ENCODE measurements around the gene CDC14B. TPM values are rescaled to one million over a fixed set of nuclear protein-coding genes. Genes with fewer than 3 reads are reported as not detected.
"Not testable (repeated sequence)": the region's sequence is repeated elsewhere in the genome, so short reads cannot be mapped to it uniquely, and the experiment has no call there.

CDC14B gene
- total RNA-seq, 1 donor from 2014 or later: 53.2 TPM

- no peaks in the 10 kb centered on the region for H3K9me3 Mint-ChIP-seq (ENCODE audit: low read depth)
- TF ChIP-seq CTCF (IDR thresholded peaks at IDR 0.05; ENCODE audit: unreplicated experiment): no peak
- DNase-seq (ENCODE audit: low spot score, unreplicated experiment): no peak
- H3K27ac Mint-ChIP-seq: no peak overlapping the region
- no peaks in the 10 kb centered on the region for H3K27me3 Mint-ChIP-seq
- no peak overlapping the region for H3K4me3 Mint-ChIP-seq (ENCODE audit: low read depth)
- peaks cover 26% of the 10 kb centered on the region for H3K4me1 Mint-ChIP-seq (ENCODE audit: low read depth)
- no peaks in the 10 kb centered on the region for H3K36me3 Mint-ChIP-seq (ENCODE audit: insufficient read depth)
These were observed 4.2 kb downstream of the CDC14B start for GRCh38 chr9:96615411-96615810.

- not testable (repeated sequence) for H3K4me3 Mint-ChIP-seq (ENCODE audit: low read depth); H3K27me3 Mint-ChIP-seq; H3K27ac Mint-ChIP-seq; H3K9me3 Mint-ChIP-seq (ENCODE audit: low read depth); DNase-seq (ENCODE audit: low spot score, unreplicated experiment); H3K36me3 Mint-ChIP-seq (ENCODE audit: insufficient read depth)
- H3K4me1 Mint-ChIP-seq (ENCODE audit: low read depth): peaks cover 24% of the 10 kb centered on the region
These were observed 5.0 kb downstream of the CDC14B start for GRCh38 chr9:96614664-96615063.

- H3K27me3 Mint-ChIP-seq: no peaks in the 10 kb centered on the region
- no peaks in the 10 kb centered on the region for H3K9me3 Mint-ChIP-seq (ENCODE audit: low read depth)
- H3K4me3 Mint-ChIP-seq (ENCODE audit: low read depth): no peak overlapping the region
- H3K27ac Mint-ChIP-seq: peak overlapping the region; percentile 9
- no peak for TF ChIP-seq CTCF (IDR thresholded peaks at IDR 0.05; ENCODE audit: unreplicated experiment)
- H3K4me1 Mint-ChIP-seq (ENCODE audit: low read depth): peaks cover 21% of the 10 kb centered on the region
- no peaks in the 10 kb centered on the region for H3K36me3 Mint-ChIP-seq (ENCODE audit: insufficient read depth)
- DNase-seq (ENCODE audit: low spot score, unreplicated experiment): no peak
These were observed 6.6 kb downstream of the CDC14B start for GRCh38 chr9:96612966-96613589.

GRCh38 chr9:96612105-96612965 lies 7.3 kb downstream of the CDC14B start:
- Mint-ChIP-seq H3K27me3 (no peaks in the 10 kb centered on the region), H3K36me3 (ENCODE audit: insufficient read depth) (no peaks in the 10 kb centered on the region), H3K27ac (peak overlapping the region; percentile 66), H3K9me3 (ENCODE audit: low read depth) (no peaks in the 10 kb centered on the region), H3K4me3 (ENCODE audit: low read depth) (no peak overlapping the region), H3K4me1 (ENCODE audit: low read depth) (peaks cover 14% of the 10 kb centered on the region)
- no peak for TF ChIP-seq CTCF (IDR thresholded peaks at IDR 0.05; ENCODE audit: unreplicated experiment)
- no peak for DNase-seq (ENCODE audit: low spot score, unreplicated experiment)

GRCh38 chr9:96611302-96611701 lies 8.3 kb downstream of the CDC14B start:
- peaks cover 9% of the 10 kb centered on the region for H3K4me1 Mint-ChIP-seq (ENCODE audit: low read depth)
- TF ChIP-seq CTCF (IDR thresholded peaks at IDR 0.05; ENCODE audit: unreplicated experiment): no peak
- no peak overlapping the region for H3K27ac Mint-ChIP-seq
- H3K9me3 Mint-ChIP-seq (ENCODE audit: low read depth): no peaks in the 10 kb centered on the region
- H3K4me3 Mint-ChIP-seq (ENCODE audit: low read depth): no peak overlapping the region
- no peak for DNase-seq (ENCODE audit: low spot score, unreplicated experiment)
- H3K36me3 Mint-ChIP-seq (ENCODE audit: insufficient read depth): no peaks in the 10 kb centered on the region
- H3K27me3 Mint-ChIP-seq: no peaks in the 10 kb centered on the region

Data from progenitor cell of endocrine pancreas (in vitro differentiated cells).